Upper lobe of left lung (tissue), 6 donors: Measurements from ENCODE around the gene EML1. TPM values are rescaled to one million over a fixed set of nuclear protein-coding genes. Genes with fewer than 3 reads are reported as not detected.
A peak's percentile ranks its signal among the peaks of the same experiment; 100 is the strongest.

Experiments
- ATAC-seq, 2 donors: fragments of 200-7000 bp; cut with Tn5 transposase; one replicate each; pipeline ENCODE4 v1.9.1; 2022; ENCODE audit warnings: mild to moderate bottlenecking in 2 of 2, moderate library complexity in 2 of 2; ENCODE audit not compliant: low FRiP score in 2 of 2
- DNase-seq, 2 donors: peaks; one replicate each; pipeline ENCODE4 v3.0.0-alpha.2; 2019 to 2020
- H3K27ac ChIP-seq, 4 donors: fragments of 200-600 bp; sonication (generic); one replicate each; pipeline ENCODE4 v1.5.1; 2016 to 2019
- H3K27me3 ChIP-seq, 4 donors: fragments of 200-600 bp; sonication (generic); one replicate each; pipeline ENCODE4 v1.5.1; 2017 to 2019
- H3K36me3 ChIP-seq, 4 donors: fragments of 200-600 bp; sonication (generic); one replicate each; pipeline ENCODE4 v1.5.1; 2016 to 2019
- H3K4me1 ChIP-seq, 4 donors: fragments of 200-600 bp; sonication (generic); one replicate each; pipeline ENCODE4 v1.5.1; 2018 to 2019
- H3K4me3 ChIP-seq, 4 donors: fragments of 200-600 bp; sonication (generic); one replicate each; pipeline ENCODE4 v1.5.1; 2017 to 2019; ENCODE audit warnings: mild to moderate bottlenecking in 2 of 4, moderate library complexity in 1 of 4
- H3K9me3 ChIP-seq, 4 donors: fragments of 200-600 bp; sonication (generic); one replicate each; pipeline ENCODE4 v1.5.1; 2018 to 2019
- EP300 ChIP-seq, 4 donors: sonication (generic); formaldehyde crosslinking; IDR thresholded peaks; one replicate each; pipeline ENCODE4 v1.5.1; 2017; ENCODE audit warnings: antibody characterized with exemption in 4 of 4, control low read depth in 2 of 4
- POLR2A ChIP-seq, 4 donors: fragments of 450-650 bp; IDR thresholded peaks; one replicate each; pipeline ENCODE4 v1.5.1; 2016 to 2017; ENCODE audit warnings: antibody characterized with exemption in 4 of 4, mild to moderate bottlenecking in 2 of 4
- POLR2AphosphoS5 ChIP-seq, 2 donors: sonication (generic); formaldehyde crosslinking; IDR thresholded peaks; one replicate each; pipeline ENCODE4 v1.5.1; 2017; ENCODE audit warnings: antibody characterized with exemption in 2 of 2
- WGBS, 2 donors: methylation state at CpG; one replicate each; pipeline ENCODE4 v1.1.5; 2017 to 2018; 5-methylcytosine and 5-hydroxymethylcytosine counted together
- total RNA-seq, 6 donors: library from RNA; depleted of rRNA in 4 of 6; stranded (reverse); fragments of >200 nt in 4 of 6; gene quantifications; one replicate each; pipeline versions ENCODE4 v1.1.0 to v1.2.1, GENCODE V29; 2016 to 2021
- TF ChIP-seq, protein P1 (sequence below), 6 experiments: fragments of 450-650 bp in 4 of 6; fragments of 200-600 bp in 2 of 6; sonication (generic) in 2 of 6; IDR thresholded peaks; one replicate each; pipeline ENCODE4 v1.5.1; 2016 to 2019; ENCODE audit warnings: antibody characterized with exemption in 6 of 6
- donor health status: DM: no; HTN: no; CAD: no; lungs with moderate emphysema.
- donor health status: DM: no; HTN: yes; CAD: no; lungs with severe emphysema.

The EML1 gene
- total RNA-seq, 6 donors from 2014 or later = 22.2 to 55.5 (median 36.4) TPM

- WGBS, 2 donors = 57 to 70% methylated on average over 5 of the region's 5 CpGs
- TF ChIP-seq, protein P1, sequence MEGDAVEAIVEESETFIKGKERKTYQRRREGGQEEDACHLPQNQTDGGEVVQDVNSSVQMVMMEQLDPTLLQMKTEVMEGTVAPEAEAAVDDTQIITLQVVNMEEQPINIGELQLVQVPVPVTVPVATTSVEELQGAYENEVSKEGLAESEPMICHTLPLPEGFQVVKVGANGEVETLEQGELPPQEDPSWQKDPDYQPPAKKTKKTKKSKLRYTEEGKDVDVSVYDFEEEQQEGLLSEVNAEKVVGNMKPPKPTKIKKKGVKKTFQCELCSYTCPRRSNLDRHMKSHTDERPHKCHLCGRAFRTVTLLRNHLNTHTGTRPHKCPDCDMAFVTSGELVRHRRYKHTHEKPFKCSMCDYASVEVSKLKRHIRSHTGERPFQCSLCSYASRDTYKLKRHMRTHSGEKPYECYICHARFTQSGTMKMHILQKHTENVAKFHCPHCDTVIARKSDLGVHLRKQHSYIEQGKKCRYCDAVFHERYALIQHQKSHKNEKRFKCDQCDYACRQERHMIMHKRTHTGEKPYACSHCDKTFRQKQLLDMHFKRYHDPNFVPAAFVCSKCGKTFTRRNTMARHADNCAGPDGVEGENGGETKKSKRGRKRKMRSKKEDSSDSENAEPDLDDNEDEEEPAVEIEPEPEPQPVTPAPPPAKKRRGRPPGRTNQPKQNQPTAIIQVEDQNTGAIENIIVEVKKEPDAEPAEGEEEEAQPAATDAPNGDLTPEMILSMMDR (IDR thresholded peaks at IDR 0.05) = no peak
- TF ChIP-seq POLR2A (IDR thresholded peaks at IDR 0.05) (no peak), POLR2AphosphoS5 (IDR thresholded peaks at IDR 0.05) (no peak), EP300 (IDR thresholded peaks at IDR 0.05) (no peak)
Measured at GRCh38 chr14:99981806-99982205, 188.6 kb downstream of the EML1 start.

DNA sequence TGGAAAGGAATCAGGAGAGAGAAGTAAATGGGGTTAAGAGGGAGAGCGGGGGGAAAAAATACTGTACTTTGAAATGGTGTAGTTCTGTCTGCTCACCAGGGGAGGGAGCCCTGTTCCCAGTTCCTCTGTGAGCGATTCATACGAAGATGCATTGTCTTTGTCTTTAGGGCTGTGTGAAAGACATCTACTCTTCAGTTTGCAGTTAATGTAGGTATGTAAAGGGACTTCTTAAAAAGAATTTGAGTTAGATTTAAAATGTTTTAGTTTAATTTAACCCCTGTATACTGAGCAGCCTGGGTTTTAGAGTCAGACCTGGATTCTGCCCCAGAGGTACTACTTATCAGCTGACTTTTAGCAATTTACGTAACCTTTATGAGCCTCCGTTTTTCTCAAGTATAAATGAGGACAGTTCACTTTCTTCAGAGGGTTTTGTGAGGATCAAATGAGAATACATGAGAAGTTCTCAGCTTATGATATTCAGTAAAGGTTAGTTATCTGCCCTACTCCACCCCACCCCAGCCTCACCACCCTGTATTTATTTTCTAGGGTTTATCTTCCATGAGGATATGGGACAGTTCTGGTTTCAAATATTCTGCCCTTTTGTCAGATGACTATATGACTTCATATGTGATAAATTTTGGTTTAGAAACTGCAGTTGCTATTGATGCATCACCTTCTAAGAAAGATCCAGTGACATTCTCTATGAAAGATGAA lies 189.5 kb downstream of the EML1 start:
- Histone ChIP-seq H3K4me1 (peaks cover 9 to 15% (median 13%) of the 10 kb centered on the region in 4 donors), H3K36me3 (no peaks in the 10 kb centered on the region), H3K4me3 (no peak overlapping the region), H3K27me3 (no peaks in the 10 kb centered on the region), H3K9me3 (no peaks in the 10 kb centered on the region), H3K27ac (no peak overlapping the region)
- DNase-seq = peak in 1 of 2 donors; percentile 58
- peak; percentile 92 to 95 for ATAC-seq
- 27 to 28% methylated on average over 5 of the region's 5 CpGs for WGBS, 2 donors
- TF ChIP-seq POLR2A (IDR thresholded peaks at IDR 0.05) = no peak
- TF ChIP-seq, protein P1 (IDR thresholded peaks at IDR 0.05) = peak; percentile 71 to 88 (median 83)

More at GRCh38 chr14:99981806-99982205, 188.6 kb downstream of the EML1 start:
- Histone ChIP-seq H3K27ac (no peak overlapping the region), H3K4me1 (peaks cover 9 to 15% (median 13%) of the 10 kb centered on the region in 4 donors), H3K27me3 (no peaks in the 10 kb centered on the region), H3K4me3 (no peak overlapping the region), H3K36me3 (no peaks in the 10 kb centered on the region), H3K9me3 (no peaks in the 10 kb centered on the region)
- DNase-seq (no peak), ATAC-seq (no peak)

DNA sequence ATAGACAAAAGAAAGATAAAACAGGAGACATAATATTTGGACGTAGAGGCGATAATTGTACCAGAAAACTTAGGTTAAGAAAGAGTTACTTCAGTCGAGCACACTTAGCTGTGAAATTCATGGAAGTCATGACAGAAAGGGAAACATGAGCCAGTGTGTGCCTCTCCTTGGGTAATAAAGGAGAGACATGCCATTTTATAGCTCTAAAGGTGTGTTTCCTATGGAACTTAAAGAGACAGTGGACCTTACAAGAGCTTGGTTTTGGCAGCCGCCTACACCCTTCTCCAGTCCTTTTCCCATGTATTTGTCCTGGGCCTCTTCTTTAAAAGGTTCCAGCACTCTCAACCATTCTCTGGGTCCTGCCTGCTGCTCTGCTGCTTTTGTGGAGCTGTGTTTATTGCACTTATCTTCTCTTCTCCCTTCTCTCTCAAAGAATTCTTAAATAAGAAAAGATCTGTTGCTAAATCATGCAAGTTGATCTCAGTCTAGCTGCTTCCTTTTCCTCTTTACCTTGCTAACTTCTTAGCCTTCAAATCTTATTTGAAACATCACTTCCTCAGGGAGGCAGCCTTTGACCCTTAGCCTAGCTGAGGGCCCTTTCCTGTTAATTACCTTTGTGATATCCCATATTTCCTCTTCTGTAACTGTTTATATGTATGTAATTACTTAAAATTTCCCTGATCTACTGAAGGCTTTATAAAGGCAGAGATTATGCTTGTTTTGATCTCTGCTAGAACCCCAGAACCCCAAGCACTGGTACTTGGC lies 190.2 kb downstream of the EML1 start:
- no peak for TF ChIP-seq POLR2A (IDR thresholded peaks at IDR 0.05)
- TF ChIP-seq POLR2AphosphoS5 (IDR thresholded peaks at IDR 0.05) = no peak
- TF ChIP-seq EP300 (IDR thresholded peaks at IDR 0.05) = no peak
- TF ChIP-seq, protein P1 (IDR thresholded peaks at IDR 0.05) = no peak
- Histone ChIP-seq H3K36me3 (no peaks in the 10 kb centered on the region), H3K9me3 (no peaks in the 10 kb centered on the region), H3K4me1 (peaks cover 9 to 15% (median 13%) of the 10 kb centered on the region in 4 donors), H3K27me3 (no peaks in the 10 kb centered on the region), H3K4me3 (no peak overlapping the region), H3K27ac (no peak overlapping the region)
- ATAC-seq = no peak
- no peak for DNase-seq
- 75 to 77% methylated on average over 4 of the region's 4 CpGs for WGBS, 2 donors

GRCh38 chr14:99984036-99984435 lies 190.8 kb downstream of the EML1 start:
- Histone ChIP-seq H3K27me3 (no peaks in the 10 kb centered on the region), H3K9me3 (no peaks in the 10 kb centered on the region), H3K4me1 (peaks cover 9 to 15% (median 13%) of the 10 kb centered on the region in 4 donors), H3K36me3 (no peaks in the 10 kb centered on the region), H3K4me3 (no peak overlapping the region), H3K27ac (no peak overlapping the region)
- DNase-seq (no peak), ATAC-seq (no peak)
- TF ChIP-seq, protein P1 (IDR thresholded peaks at IDR 0.05) = no peak
- TF ChIP-seq EP300 (IDR thresholded peaks at IDR 0.05) (no peak), POLR2A (IDR thresholded peaks at IDR 0.05) (no peak), POLR2AphosphoS5 (IDR thresholded peaks at IDR 0.05) (no peak)
- WGBS, 2 donors = 30 to 48% methylated on average over 2 to 3 of the region's 3 CpGs
